ENCODE data around the gene UBE2I. TPM values are rescaled to one million over a fixed set of nuclear protein-coding genes. Genes with fewer than 3 reads are reported as not detected.

Gene UBE2I
- total RNA-seq, 1 experiment from 2014 or later = 71.3 TPM

GRCh38 chr16:1371054-1371978, 61.9 kb downstream of the UBE2I start:
- ChIA-PET CTCF (no interaction called here), POLR2A (ENCODE audit: unreplicated experiment) (no interaction called here)
- ATAC-seq = no peak
- H3K27ac ChIP-seq (ENCODE audit: low read length) = no peak overlapping the region
- DNase-seq = no peak
- no peaks in the 10 kb centered on the region for H3F3A ChIP-seq (ENCODE audit: low read length, unreplicated experiment)
- BruUV-seq (replicated peaks) = no TSS peak
- no peaks in the 10 kb centered on the region for H3K27me3 ChIP-seq (ENCODE audit: low read length)
- no peak for TF ChIP-seq EZH2phosphoT487 (IDR thresholded peaks at IDR 0.05; ENCODE audit: borderline replicate concordance, low read length)
- no peak for TF ChIP-seq CTCF (conservative IDR thresholded peaks at IDR 0.05; ENCODE audit: low read depth, low read length)
- TF ChIP-seq EZH2 (IDR thresholded peaks at IDR 0.05; ENCODE audit: low read length, unreplicated experiment) = no peak
- no peaks in the 10 kb centered on the region for H3K9me3 ChIP-seq (ENCODE audit: low read length)
- H3K36me3 ChIP-seq (ENCODE audit: low read depth, low read length) = no peaks in the 10 kb centered on the region
- no peak overlapping the region for H3K4me3 ChIP-seq (ENCODE audit: low read length)
- no peak overlapping the region for H3K4me2 ChIP-seq (ENCODE audit: low read length)
- intact Hi-C loops (cut with micrococcal nuclease) = no loop called here
- H2AFZ ChIP-seq (ENCODE audit: low read length) = no peak overlapping the region
- H3K9ac ChIP-seq (ENCODE audit: low read length) = no peak overlapping the region
- H3K9me2 ChIP-seq (replicated peaks; ENCODE audit: low read length) = no peaks in the 10 kb centered on the region
- H3K4me1 ChIP-seq (ENCODE audit: insufficient read depth, low read length) = no peaks in the 10 kb centered on the region
- peaks cover 17% of the 10 kb centered on the region for H3K79me2 ChIP-seq (ENCODE audit: low read length)
- no peaks in the 10 kb centered on the region for H4K20me1 ChIP-seq (ENCODE audit: low read length)

GRCh38 chr16:1372292-1372950, 63.0 kb downstream of the UBE2I start:
- Histone ChIP-seq H4K20me1 (ENCODE audit: low read length) (peaks cover 1% of the 10 kb centered on the region; the same call in 1 of the 2 replicates), H3K27ac (ENCODE audit: low read length) (no peak overlapping the region), H3K4me3 (ENCODE audit: low read length) (no peak overlapping the region), H3F3A (ENCODE audit: low read length, unreplicated experiment) (no peaks in the 10 kb centered on the region), H3K27me3 (ENCODE audit: low read length) (no peaks in the 10 kb centered on the region), H3K9me2 (replicated peaks; ENCODE audit: low read length) (no peaks in the 10 kb centered on the region), H2AFZ (ENCODE audit: low read length) (no peak overlapping the region), H3K9ac (ENCODE audit: low read length) (no peak overlapping the region), H3K79me2 (ENCODE audit: low read length) (peaks cover 28% of the 10 kb centered on the region), H3K36me3 (ENCODE audit: low read depth, low read length) (no peaks in the 10 kb centered on the region), H3K4me1 (ENCODE audit: insufficient read depth, low read length) (peaks cover 3% of the 10 kb centered on the region), H3K9me3 (ENCODE audit: low read length) (no peaks in the 10 kb centered on the region), H3K4me2 (ENCODE audit: low read length) (no peak overlapping the region)
- DNase-seq = no peak
- ChIA-PET POLR2A (ENCODE audit: unreplicated experiment) (no interaction called here), CTCF (no interaction called here)
- TF ChIP-seq EZH2 (IDR thresholded peaks at IDR 0.05; ENCODE audit: low read length, unreplicated experiment) = no peak
- ATAC-seq = no peak
- intact Hi-C loops (cut with micrococcal nuclease) = no loop called here
- no TSS peak for BruUV-seq (replicated peaks)

GRCh38 chr16:1374418-1375297, 65.2 kb downstream of the UBE2I start:
- POLR2A ChIA-PET (ENCODE audit: unreplicated experiment) = no interaction called here

More at GRCh38 chr16:1374418-1375297, 65.2 kb downstream of the UBE2I start:
- Histone ChIP-seq H3K27ac (ENCODE audit: low read length) (no peak overlapping the region), H3K79me2 (ENCODE audit: low read length) (peaks cover 48% of the 10 kb centered on the region), H2AFZ (ENCODE audit: low read length) (no peak overlapping the region), H3K4me2 (ENCODE audit: low read length) (no peak overlapping the region), H3K36me3 (ENCODE audit: low read depth, low read length) (no peaks in the 10 kb centered on the region), H4K20me1 (ENCODE audit: low read length) (peaks cover 4% of the 10 kb centered on the region; the same call in 1 of the 2 replicates), H3F3A (ENCODE audit: low read length, unreplicated experiment) (no peaks in the 10 kb centered on the region), H3K9me2 (replicated peaks; ENCODE audit: low read length) (no peaks in the 10 kb centered on the region), H3K4me1 (ENCODE audit: insufficient read depth, low read length) (peaks cover 7% of the 10 kb centered on the region), H3K4me3 (ENCODE audit: low read length) (no peak overlapping the region), H3K9me3 (ENCODE audit: low read length) (no peaks in the 10 kb centered on the region), H3K9ac (ENCODE audit: low read length) (no peak overlapping the region), H3K27me3 (ENCODE audit: low read length) (no peaks in the 10 kb centered on the region)
- CTCF ChIA-PET = no interaction called here
- intact Hi-C loops (cut with micrococcal nuclease) = no loop called here
- BruUV-seq (replicated peaks) = no TSS peak
- no peak for TF ChIP-seq EZH2 (IDR thresholded peaks at IDR 0.05; ENCODE audit: low read length, unreplicated experiment)
- ATAC-seq (no peak), DNase-seq (no peak)

All from PC-3 (cell line).